Esophagus squamous epithelium (tissue), 5 donors: Measurements from ENCODE around the gene LINC00305. TPM values are rescaled to one million over a fixed set of nuclear protein-coding genes. Genes with fewer than 3 reads are reported as not detected.

Source experiments
- DNase-seq: peaks from one replicate; lab custom pipeline; 2025; lab: John Stamatoyannopoulos, UW
- H3K27ac ChIP-seq, 4 donors: fragments of 200-600 bp; sonication (generic); one replicate each; pipeline ENCODE4 v1.5.1; 2016 to 2019; ENCODE audit warnings: mild to moderate bottlenecking in 1 of 4
- H3K27me3 ChIP-seq, 4 donors: fragments of 200-600 bp; sonication (generic); 1 replicate in 3 of 4; 2 replicates in 1 of 4; pipeline versions ENCODE4 v1.5.1 to v1.6.0; 2017 to 2021; ENCODE audit warnings: antibody characterized with exemption in 1 of 4
- H3K36me3 ChIP-seq, 3 donors: fragments of 200-600 bp; sonication (generic); one replicate each; pipeline ENCODE4 v1.5.1; 2016 to 2019
- H3K4me1 ChIP-seq, 3 donors: fragments of 200-600 bp; sonication (generic); one replicate each; pipeline ENCODE4 v1.5.1; 2017 to 2019
- H3K4me3 ChIP-seq, 4 donors: fragments of 200-600 bp; sonication (generic); 1 replicate in 3 of 4; 2 replicates in 1 of 4; pipeline ENCODE4 v1.5.1; 2016 to 2019; ENCODE audit warnings: mild to moderate bottlenecking in 2 of 4, moderate library complexity in 1 of 4
- H3K9me3 ChIP-seq, 3 donors: fragments of 200-600 bp; sonication (generic); one replicate each; pipeline ENCODE4 v1.5.1; 2016 to 2019
- CTCF ChIP-seq, 6 experiments: fragments of 450-650 bp in 4 of 6; fragments of 200-600 bp in 2 of 6; sonication (generic) in 2 of 6; IDR thresholded peaks; one replicate each; pipeline ENCODE4 v1.5.1; 2016 to 2019; ENCODE audit warnings: antibody characterized with exemption in 6 of 6, mild to moderate bottlenecking in 4 of 6, moderate library complexity in 4 of 6
- POLR2A ChIP-seq, 4 donors: fragments of 450-650 bp; IDR thresholded peaks; one replicate each; pipeline ENCODE4 v1.6.1; 2017; ENCODE audit warnings: antibody characterized with exemption in 4 of 4, mild to moderate bottlenecking in 4 of 4, moderate library complexity in 3 of 4
- WGBS, 2 donors: methylation state at CpG; one replicate each; pipeline ENCODE4 v1.1.5; 2018; 5-methylcytosine and 5-hydroxymethylcytosine counted together
- intact Hi-C: fragments of 100-400 bp; cut with DNase I; formaldehyde crosslinking; loops from one replicate; pipeline ENCODE4 v1.15.0; 2022
- total RNA-seq, 4 donors: library from RNA; depleted of rRNA; stranded (reverse); fragments of >200 nt; gene quantifications; one replicate each; pipeline ENCODE4 v1.1.0, GENCODE V29; 2016
- donor health status: DM: yes; HTN: yes; CAD: no.

LINC00305 gene
- total RNA-seq, 4 donors from 2014 or later, result not detected

- H3K4me3 ChIP-seq, result no peak overlapping the region
- H3K27me3 ChIP-seq, result no peaks in the 10 kb centered on the region
- TF ChIP-seq POLR2A (IDR thresholded peaks at IDR 0.05) (no peak), CTCF (IDR thresholded peaks at IDR 0.05) (no peak)
- no peaks in the 10 kb centered on the region for H3K36me3 ChIP-seq
- 42% methylated on average over 2 of the region's 2 CpGs for WGBS, 2 donors
- no peaks in the 10 kb centered on the region for H3K9me3 ChIP-seq
- no peak for DNase-seq
- intact Hi-C loops, result no loop called here
- H3K4me1 ChIP-seq, result no peaks in the 10 kb centered on the region
- no peak overlapping the region for H3K27ac ChIP-seq
Observed at GRCh38 chr18:64052772-64053171, 96.1 kb downstream of the LINC00305 start.

- intact Hi-C loops, result no loop called here
- 56 to 63% methylated on average over 5 of the region's 5 CpGs for WGBS, 2 donors
- Histone ChIP-seq H3K4me1 (no peaks in the 10 kb centered on the region), H3K27ac (no peak overlapping the region), H3K36me3 (no peaks in the 10 kb centered on the region), H3K4me3 (no peak overlapping the region), H3K9me3 (peaks cover 0 to 11% (median 0%) of the 10 kb centered on the region in 3 donors), H3K27me3 (no peaks in the 10 kb centered on the region)
- TF ChIP-seq CTCF (IDR thresholded peaks at IDR 0.05), result no peak
- no peak for TF ChIP-seq POLR2A (IDR thresholded peaks at IDR 0.05)
- no peak for DNase-seq
Observed at GRCh38 chr18:64044616-64045015, 104.3 kb downstream of the LINC00305 start.

GRCh38 chr18:64042728-64043358 lies 106.0 kb downstream of the LINC00305 start:
- 80% methylated on average over 1 of the region's 24 CpGs; no CpG with 5 or more reads in 1 of the 2 donors for WGBS, 2 donors
- no peaks in the 10 kb centered on the region for H3K27me3 ChIP-seq
- no peaks in the 10 kb centered on the region for H3K4me1 ChIP-seq
- H3K9me3 ChIP-seq, result peaks cover 0 to 11% (median 0%) of the 10 kb centered on the region in 3 donors
- H3K36me3 ChIP-seq, result no peaks in the 10 kb centered on the region
- intact Hi-C loops, result no loop called here
- H3K4me3 ChIP-seq, result no peak overlapping the region
- no peak for DNase-seq
- TF ChIP-seq POLR2A (IDR thresholded peaks at IDR 0.05) (no peak), CTCF (IDR thresholded peaks at IDR 0.05) (no peak)
- no peak overlapping the region for H3K27ac ChIP-seq

GRCh38 chr18:64037812-64038414 lies 111.0 kb downstream of the LINC00305 start:
- peaks cover 0 to 10% (median 0%) of the 10 kb centered on the region in 3 donors for H3K9me3 ChIP-seq
- H3K4me1 ChIP-seq, result no peaks in the 10 kb centered on the region
- no peak for DNase-seq
- WGBS, 2 donors, result 10 to 26% methylated on average over 3 of the region's 3 CpGs
- H3K36me3 ChIP-seq, result no peaks in the 10 kb centered on the region
- no peak for TF ChIP-seq POLR2A (IDR thresholded peaks at IDR 0.05)
- peak in 5 of 6 experiments; percentile 9 to 45 (median 15) for TF ChIP-seq CTCF (IDR thresholded peaks at IDR 0.05)
- intact Hi-C loops, result no loop called here
- H3K27ac ChIP-seq, result no peak overlapping the region
- no peak overlapping the region for H3K4me3 ChIP-seq
- H3K27me3 ChIP-seq, result no peaks in the 10 kb centered on the region

- Histone ChIP-seq H3K4me1 (no peaks in the 10 kb centered on the region), H3K27ac (no peak overlapping the region), H3K9me3 (no peaks in the 10 kb centered on the region), H3K36me3 (no peaks in the 10 kb centered on the region), H3K27me3 (peaks cover 0 to 5% (median 0%) of the 10 kb centered on the region in 4 donors), H3K4me3 (no peak overlapping the region)
- whole genome bisulfite sequencing, 2 donors, result 40 to 53% methylated on average over 2 to 5 of the region's 6 CpGs
- DNase-seq, result no peak
- intact Hi-C loops, result no loop called here
- TF ChIP-seq POLR2A (IDR thresholded peaks at IDR 0.05), result no peak
- no peak for TF ChIP-seq CTCF (IDR thresholded peaks at IDR 0.05)
Observed at GRCh38 chr18:64032312-64032711, 116.6 kb downstream of the LINC00305 start.
